Fibroblast of the aortic adventitia (primary cell): ENCODE measurements around the gene GTF2H4. TPM values are rescaled to one million over a fixed set of nuclear protein-coding genes. Genes with fewer than 3 reads are reported as not detected.
"Not testable (repeated sequence)": the region's sequence is repeated elsewhere in the genome, so short reads cannot be mapped to it uniquely, and the experiment has no call there.

ENCODE experiments used
- DNase-seq: peaks from one replicate; pipeline ENCODE4 v3.0.0-alpha.2; 2010; ENCODE audit warnings: low read depth
- H3K4me3 ChIP-seq: 2 replicates; pipeline ENCODE4 v1.5.1; 2011; ENCODE audit warnings: low read depth, mild to moderate bottlenecking, control low read depth, low read length, moderate library complexity
- total RNA-seq: library from RNA; depleted of rRNA; stranded (reverse); fragments of >200 nt; gene quantifications from 2 replicates; pipeline ENCODE4 v1.2.3, GENCODE V29; 2012; ENCODE audit warnings: low replicate concordance
- TF ChIP-seq, protein P1 (sequence below): IDR thresholded peaks from 2 replicates; pipeline ENCODE4 v1.5.1; 2011; ENCODE audit warnings: mild to moderate bottlenecking, low read length, control low read depth, inconsistent platforms; ENCODE audit not compliant: insufficient read depth

Gene GTF2H4
- total RNA-seq, 1 donor = 12.7 TPM

- no peak for DNase-seq
- peak overlapping the region; percentile 67 for H3K4me3 ChIP-seq
Measured at GRCh38 chr6:30914854-30915590, 7.0 kb downstream of the GTF2H4 start.

DNA sequence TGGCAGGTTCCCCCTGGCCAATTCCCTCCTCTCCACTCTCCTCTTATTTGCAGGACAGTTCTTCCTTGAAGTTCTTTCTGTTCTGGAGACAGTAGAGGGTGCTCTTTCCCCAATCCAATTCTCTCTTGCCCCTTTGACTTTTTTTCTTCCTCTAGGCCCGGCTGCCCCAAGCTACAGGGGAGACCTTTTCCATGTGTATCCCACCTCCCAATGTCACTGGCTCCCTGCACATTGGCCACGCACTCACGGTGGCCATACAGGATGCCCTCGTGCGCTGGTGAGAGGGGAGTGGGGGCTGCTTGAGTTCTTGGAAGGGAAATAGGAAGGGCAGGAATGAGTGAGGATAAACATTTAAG lies 7.6 kb downstream of the GTF2H4 start:
- H3K4me3 ChIP-seq = no peak overlapping the region
- DNase-seq = peak; percentile 85
- TF ChIP-seq, protein P1, sequence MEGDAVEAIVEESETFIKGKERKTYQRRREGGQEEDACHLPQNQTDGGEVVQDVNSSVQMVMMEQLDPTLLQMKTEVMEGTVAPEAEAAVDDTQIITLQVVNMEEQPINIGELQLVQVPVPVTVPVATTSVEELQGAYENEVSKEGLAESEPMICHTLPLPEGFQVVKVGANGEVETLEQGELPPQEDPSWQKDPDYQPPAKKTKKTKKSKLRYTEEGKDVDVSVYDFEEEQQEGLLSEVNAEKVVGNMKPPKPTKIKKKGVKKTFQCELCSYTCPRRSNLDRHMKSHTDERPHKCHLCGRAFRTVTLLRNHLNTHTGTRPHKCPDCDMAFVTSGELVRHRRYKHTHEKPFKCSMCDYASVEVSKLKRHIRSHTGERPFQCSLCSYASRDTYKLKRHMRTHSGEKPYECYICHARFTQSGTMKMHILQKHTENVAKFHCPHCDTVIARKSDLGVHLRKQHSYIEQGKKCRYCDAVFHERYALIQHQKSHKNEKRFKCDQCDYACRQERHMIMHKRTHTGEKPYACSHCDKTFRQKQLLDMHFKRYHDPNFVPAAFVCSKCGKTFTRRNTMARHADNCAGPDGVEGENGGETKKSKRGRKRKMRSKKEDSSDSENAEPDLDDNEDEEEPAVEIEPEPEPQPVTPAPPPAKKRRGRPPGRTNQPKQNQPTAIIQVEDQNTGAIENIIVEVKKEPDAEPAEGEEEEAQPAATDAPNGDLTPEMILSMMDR = peak; percentile 76

More at GRCh38 chr6:30914854-30915590, 7.0 kb downstream of the GTF2H4 start:
- TF ChIP-seq, protein P1 = no peak

DNA sequence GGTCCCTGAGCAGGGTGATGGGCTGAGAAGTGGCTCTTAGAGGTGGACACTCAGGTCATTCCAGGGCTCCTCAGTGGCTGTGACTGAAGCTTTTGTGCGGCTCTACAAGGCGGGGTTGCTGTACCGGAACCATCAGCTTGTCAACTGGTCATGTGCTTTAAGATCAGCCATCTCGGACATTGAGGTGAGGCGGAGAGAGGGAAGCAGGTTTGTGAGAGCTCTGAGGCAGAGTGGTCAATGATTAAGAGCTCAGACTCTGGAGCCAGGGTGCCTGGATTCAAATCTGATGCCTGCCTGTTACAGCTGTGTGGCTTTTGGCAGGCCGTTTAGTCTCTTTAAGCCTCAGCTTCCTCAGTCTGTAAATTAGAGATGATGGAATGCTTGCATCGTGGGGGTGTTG lies 9.0 kb downstream of the GTF2H4 start:
- H3K4me3 ChIP-seq = no peak overlapping the region
- no peak for DNase-seq
- TF ChIP-seq, protein P1 = no peak

DNA sequence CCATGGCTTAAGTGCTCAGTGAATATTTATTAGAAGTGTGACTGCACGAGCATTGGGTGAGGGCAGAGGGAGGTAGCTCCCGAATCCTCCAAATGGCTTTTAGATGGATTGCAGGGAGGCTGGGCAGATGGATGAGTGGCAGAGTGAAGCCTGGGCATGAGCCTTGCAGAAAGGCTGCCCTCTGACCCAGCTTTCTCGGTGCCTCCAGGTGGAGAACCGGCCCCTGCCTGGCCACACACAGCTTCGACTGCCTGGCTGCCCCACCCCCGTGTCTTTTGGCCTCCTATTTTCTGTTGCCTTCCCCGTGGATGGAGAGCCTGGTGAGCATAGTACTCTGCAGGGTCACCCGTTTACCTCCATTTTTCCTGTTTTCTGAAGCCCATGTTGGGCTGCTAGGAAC lies 9.5 kb downstream of the GTF2H4 start:
- no peak overlapping the region for H3K4me3 ChIP-seq
- DNase-seq = no peak
- TF ChIP-seq, protein P1 = no peak

DNA sequence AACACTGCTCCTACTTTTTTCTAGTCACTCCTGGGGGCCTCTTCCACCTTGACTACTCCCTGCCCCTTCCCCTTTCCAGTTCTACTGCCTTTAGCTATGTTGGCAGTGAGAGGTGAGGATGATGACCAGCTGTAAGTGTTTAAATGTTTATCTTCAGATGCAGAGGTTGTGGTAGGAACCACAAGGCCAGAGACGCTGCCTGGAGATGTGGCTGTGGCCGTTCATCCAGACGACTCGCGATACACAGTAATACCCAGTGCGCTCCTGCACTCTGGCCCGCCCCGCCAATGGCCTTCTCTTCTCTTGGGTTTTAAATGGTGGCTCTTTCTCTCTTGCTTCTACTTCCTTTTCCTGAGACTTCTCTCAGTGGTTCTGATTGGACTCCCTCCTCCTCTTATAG lies 10.7 kb downstream of the GTF2H4 start:
- no peak for DNase-seq
- H3K4me3 ChIP-seq = no peak overlapping the region
- TF ChIP-seq, protein P1 = no peak

GRCh38 chr6:30922447-30922852 lies 14.4 kb downstream of the GTF2H4 start:
- H3K4me3 ChIP-seq = no peak overlapping the region
- no peak for DNase-seq
- TF ChIP-seq, protein P1 = no peak

DNA sequence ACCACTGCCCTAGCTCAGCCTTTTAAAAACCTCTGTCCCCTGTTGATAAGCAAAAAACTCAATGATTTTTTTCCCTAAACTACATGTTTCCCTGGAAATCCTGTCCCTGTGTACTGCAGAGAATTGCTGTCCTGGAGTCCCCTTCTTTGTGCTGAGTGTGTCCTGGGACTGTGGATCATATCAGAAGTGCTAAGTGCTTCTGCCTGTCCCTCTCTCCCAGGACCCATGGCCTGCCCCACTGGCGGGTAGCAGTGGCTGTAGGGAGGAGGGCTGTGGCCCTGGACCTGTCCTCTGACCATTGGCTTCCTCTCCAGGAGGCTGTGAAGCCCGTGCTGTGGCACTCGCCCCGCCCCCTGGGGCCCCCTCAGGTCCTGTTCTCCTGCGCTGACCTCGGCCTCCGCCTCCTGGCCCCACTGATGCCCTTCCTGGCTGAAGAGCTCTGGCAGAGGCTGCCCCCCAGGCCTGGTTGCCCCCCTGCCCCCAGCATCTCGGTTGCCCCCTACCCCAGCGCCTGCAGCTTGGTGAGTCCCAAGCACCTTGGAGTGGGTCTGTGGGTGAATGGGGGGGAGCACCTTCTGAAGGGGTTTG lies 16.1 kb downstream of the GTF2H4 start:
- not testable (repeated sequence) for DNase-seq, H3K4me3 ChIP-seq
